ENCODE measurements around the gene SLC46A1.

Gene SLC46A1

GRCh38 chr17:28348979-28349378 is 57.0 kb downstream of the SLC46A1 start:
- no peak for DNase-seq

GRCh38 chr17:28347261-28347891 is 58.6 kb downstream of the SLC46A1 start:
- DNase-seq: no peak

DNA sequence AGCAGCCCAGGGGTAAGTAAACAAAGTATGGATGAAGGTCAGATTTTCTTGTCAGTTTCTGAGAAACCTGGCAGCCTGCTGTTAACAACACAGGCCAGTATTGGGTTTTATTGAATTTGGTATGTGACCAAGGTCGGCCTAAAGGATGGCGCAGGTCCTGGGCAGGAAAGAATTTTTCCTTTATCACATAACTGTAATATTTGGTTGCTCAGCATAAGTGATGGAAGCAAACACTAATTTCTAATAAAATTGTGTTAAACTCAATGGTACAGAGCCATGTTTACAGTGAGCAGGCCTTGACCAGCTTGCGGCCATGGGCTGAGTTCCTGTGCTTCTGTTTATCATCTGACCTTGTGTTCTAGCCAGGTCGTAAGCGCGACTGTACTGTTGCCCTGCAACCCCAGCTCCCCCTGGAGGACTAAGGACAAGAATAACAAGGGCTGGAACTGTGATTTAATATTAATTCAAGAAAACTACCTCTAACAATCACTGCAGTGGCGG is 59.2 kb downstream of the SLC46A1 start:
- no peak for DNase-seq

GRCh38 chr17:28346199-28346580 is 59.8 kb downstream of the SLC46A1 start:
- DNase-seq: no peak

DNA sequence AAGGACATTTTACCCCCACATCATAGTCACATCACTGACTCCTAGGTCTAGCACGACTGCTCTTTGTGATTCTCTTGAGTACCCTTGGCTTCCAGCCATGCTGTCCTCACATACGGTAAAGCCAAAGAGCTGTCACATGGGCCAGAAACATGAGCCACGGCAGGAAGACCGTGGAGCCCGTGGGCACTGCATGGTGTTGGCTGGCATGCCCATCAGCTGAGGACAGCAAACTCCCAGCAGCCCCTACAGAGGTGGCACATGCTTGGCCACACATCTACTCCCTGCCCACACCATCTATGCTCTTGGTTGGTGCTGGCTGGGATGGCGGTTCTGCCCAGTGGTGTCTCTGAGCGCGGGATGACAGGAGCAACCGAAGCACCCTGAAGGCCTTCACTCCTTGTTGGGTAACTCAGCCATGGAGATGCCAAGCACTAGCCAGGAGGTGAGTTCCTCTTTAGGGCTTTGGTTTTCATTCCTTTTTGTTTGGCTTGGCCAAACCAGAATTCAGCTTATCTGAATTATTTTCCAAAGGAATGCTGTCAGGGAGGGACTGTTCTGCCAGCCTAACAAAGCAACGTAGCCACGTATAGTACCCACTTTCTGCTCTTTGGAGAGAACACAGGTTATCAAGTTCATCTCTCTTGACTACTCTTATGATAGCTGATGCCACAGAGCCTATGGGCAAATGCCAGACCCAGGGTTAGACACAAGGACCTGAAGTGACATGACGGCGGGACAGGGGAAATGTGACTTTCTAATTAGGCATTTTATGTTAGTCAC is 60.4 kb downstream of the SLC46A1 start:
- DNase-seq: no peak

Data from RPMI8226 (cell line).